MCF 10A (cell line): Measurements from ENCODE around the gene BCL2L12. TPM values are rescaled to one million over a fixed set of nuclear protein-coding genes. Genes with fewer than 3 reads are reported as not detected.

ENCODE experiments used
- BruUV-seq: library from RNA; stranded (reverse); fragments of 400-500 nt; replicated peaks from 2 replicates; lab custom pipeline; 2021; lab: Mats Ljungman, UMichigan
- CTCF ChIA-PET: fragments of 300-600 bp; sonication (Branson Sonifier 250); formaldehyde crosslinking; extraction: SDS; loops from one replicate; lab custom pipeline; 2021; ENCODE audit warnings: antibody characterized with exemption, inconsistent platforms; lab: Yijun Ruan, JAX
- POLR2A ChIA-PET: fragments of 300-600, 350-650 bp; sonication (Branson Sonifier 250); formaldehyde crosslinking; extraction: SDS; loops from one replicate; lab custom pipeline; 2020; ENCODE audit warnings: antibody characterized with exemption, inconsistent platforms; lab: Yijun Ruan, JAX
- DNase-seq: peaks from one replicate; pipeline ENCODE4 v3.0.0-alpha.2; 2018; ENCODE audit not compliant: unreplicated experiment
- H3K27ac Mint-ChIP-seq: one replicate; pipeline ENCODE4 v1.8.0; 2022; ENCODE audit warnings: mild to moderate bottlenecking, low read depth, mixed read lengths; ENCODE audit not compliant: unreplicated experiment
- H3K27me3 Mint-ChIP-seq: one replicate; pipeline ENCODE4 v1.8.0; 2022; ENCODE audit warnings: mixed read lengths; ENCODE audit not compliant: insufficient read depth, unreplicated experiment
- H3K36me3 Mint-ChIP-seq: one replicate; pipeline ENCODE4 v1.8.0; 2022; ENCODE audit warnings: mild to moderate bottlenecking, moderate library complexity, mixed read lengths; ENCODE audit not compliant: insufficient read depth, unreplicated experiment
- H3K4me1 Mint-ChIP-seq: one replicate; pipeline ENCODE4 v1.8.0; 2022; ENCODE audit warnings: mixed read lengths; ENCODE audit not compliant: insufficient read depth, unreplicated experiment
- H3K4me3 Mint-ChIP-seq: one replicate; pipeline ENCODE4 v1.8.0; 2022; ENCODE audit warnings: mild to moderate bottlenecking, moderate library complexity, mixed read lengths; ENCODE audit not compliant: unreplicated experiment
- H3K9me3 Mint-ChIP-seq: one replicate; pipeline ENCODE4 v1.8.0; 2022; ENCODE audit warnings: mixed read lengths; ENCODE audit not compliant: unreplicated experiment
- intact Hi-C: fragments of 100-400 bp; cut with micrococcal nuclease; formaldehyde crosslinking; loops from 2 replicates; pipeline ENCODE4 v1.14.1; 2022
- total RNA-seq: library from RNA; stranded (reverse); gene quantifications from 2 replicates; pipeline ENCODE4 v1.2.3, GENCODE V29; 2022
- TF ChIP-seq, protein P1 (sequence below): fragments of 200-600 bp; IDR thresholded peaks from one replicate; pipeline ENCODE4 v1.8.0; 2022; ENCODE audit warnings: antibody characterized with exemption, mild to moderate bottlenecking; ENCODE audit not compliant: unreplicated experiment

Gene BCL2L12
- total RNA-seq, 1 experiment from 2014 or later = 36.0 TPM

DNA sequence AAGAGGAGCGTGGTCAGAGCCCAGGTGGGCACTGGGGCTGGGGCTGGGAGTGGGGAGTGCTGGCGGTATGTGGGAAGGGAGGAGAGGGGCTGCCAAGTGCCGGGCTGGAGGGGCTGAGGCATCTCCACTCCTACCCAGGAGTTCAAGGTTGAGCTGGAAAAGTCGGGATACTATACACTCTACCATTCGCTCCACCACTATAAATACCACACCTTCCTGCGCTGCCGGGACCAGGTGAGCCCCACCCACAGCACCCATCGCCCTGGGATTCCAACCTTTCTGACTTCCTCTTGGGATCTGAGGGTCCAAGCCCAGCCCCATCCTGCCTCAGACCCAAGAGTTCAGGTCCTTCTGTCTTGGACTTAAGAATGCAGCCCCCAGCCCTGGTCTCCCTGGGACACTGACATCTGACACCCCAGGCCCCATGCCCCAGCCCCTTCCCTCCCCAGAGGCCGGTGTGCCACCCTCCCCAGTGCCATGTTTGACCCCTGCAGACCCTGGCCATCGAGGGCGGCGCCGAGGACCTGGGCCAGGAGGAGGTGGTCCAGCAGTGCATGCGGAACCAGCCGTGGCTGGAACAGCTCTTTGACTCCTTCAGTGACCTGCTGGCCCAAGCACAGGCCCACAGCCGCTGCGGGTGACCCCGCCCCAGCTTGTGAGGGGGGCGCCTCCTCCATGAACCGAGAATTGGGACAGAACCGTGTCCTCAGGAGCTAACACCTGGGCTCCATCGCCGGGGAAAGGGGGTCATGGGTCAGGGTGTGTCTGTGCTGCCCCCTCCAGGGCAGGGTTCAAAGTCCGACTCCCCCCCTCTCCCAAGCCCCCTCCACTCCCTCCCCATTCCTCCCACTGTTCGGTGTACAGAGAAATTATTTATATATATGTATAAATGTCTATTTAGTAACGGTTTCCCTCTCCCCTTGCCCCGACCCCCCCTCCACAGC is 40.5 kb upstream of the BCL2L12 start:
- no peaks in the 10 kb centered on the region for H3K4me1 Mint-ChIP-seq
- POLR2A ChIA-PET = interaction anchor here (0.6 kb wide), 1 partner anchor 44 kb away, joined by 3 read pairs; the partner anchor contains the start of gene PRRG2
- peaks cover 61% of the 10 kb centered on the region for H3K36me3 Mint-ChIP-seq
- no peaks in the 10 kb centered on the region for H3K9me3 Mint-ChIP-seq
- intact Hi-C loops = no loop called here
- CTCF ChIA-PET = no interaction called here
- no peaks in the 10 kb centered on the region for H3K27me3 Mint-ChIP-seq
- H3K27ac Mint-ChIP-seq = no peak overlapping the region
- BruUV-seq = no TSS peak
- DNase-seq = no peak
- TF ChIP-seq, protein P1, sequence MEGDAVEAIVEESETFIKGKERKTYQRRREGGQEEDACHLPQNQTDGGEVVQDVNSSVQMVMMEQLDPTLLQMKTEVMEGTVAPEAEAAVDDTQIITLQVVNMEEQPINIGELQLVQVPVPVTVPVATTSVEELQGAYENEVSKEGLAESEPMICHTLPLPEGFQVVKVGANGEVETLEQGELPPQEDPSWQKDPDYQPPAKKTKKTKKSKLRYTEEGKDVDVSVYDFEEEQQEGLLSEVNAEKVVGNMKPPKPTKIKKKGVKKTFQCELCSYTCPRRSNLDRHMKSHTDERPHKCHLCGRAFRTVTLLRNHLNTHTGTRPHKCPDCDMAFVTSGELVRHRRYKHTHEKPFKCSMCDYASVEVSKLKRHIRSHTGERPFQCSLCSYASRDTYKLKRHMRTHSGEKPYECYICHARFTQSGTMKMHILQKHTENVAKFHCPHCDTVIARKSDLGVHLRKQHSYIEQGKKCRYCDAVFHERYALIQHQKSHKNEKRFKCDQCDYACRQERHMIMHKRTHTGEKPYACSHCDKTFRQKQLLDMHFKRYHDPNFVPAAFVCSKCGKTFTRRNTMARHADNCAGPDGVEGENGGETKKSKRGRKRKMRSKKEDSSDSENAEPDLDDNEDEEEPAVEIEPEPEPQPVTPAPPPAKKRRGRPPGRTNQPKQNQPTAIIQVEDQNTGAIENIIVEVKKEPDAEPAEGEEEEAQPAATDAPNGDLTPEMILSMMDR = no peak
- no peak overlapping the region for H3K4me3 Mint-ChIP-seq

GRCh38 chr19:49626226-49626625 is 39.5 kb upstream of the BCL2L12 start:
- peaks cover 57% of the 10 kb centered on the region for H3K36me3 Mint-ChIP-seq
- no peak overlapping the region for H3K27ac Mint-ChIP-seq
- no peaks in the 10 kb centered on the region for H3K27me3 Mint-ChIP-seq
- intact Hi-C loops = no loop called here
- H3K9me3 Mint-ChIP-seq = no peaks in the 10 kb centered on the region
- no peaks in the 10 kb centered on the region for H3K4me1 Mint-ChIP-seq
- H3K4me3 Mint-ChIP-seq = no peak overlapping the region
- TF ChIP-seq, protein P1 = no peak
- CTCF ChIA-PET = no interaction called here
- BruUV-seq = no TSS peak
- DNase-seq = no peak
- POLR2A ChIA-PET = no interaction called here

GRCh38 chr19:49629659-49630058 is 36.1 kb upstream of the BCL2L12 start:
- H3K27ac Mint-ChIP-seq = no peak overlapping the region
- peaks cover 53% of the 10 kb centered on the region for H3K36me3 Mint-ChIP-seq
- H3K27me3 Mint-ChIP-seq = no peaks in the 10 kb centered on the region
- no peaks in the 10 kb centered on the region for H3K9me3 Mint-ChIP-seq
- ChIA-PET CTCF (interaction anchor here (0.6 kb wide), 1 partner anchor 91 kb away, joined by 5 read pairs; no protein-coding TSS in a partner anchor), POLR2A (interaction anchor here (1.3 to 4.2 kb wide), 3 partner anchors 11 to 38 kb away, joined by 3 to 29 read pairs (median 5); partner anchors contain the start of genes RRAS and SCAF1)
- BruUV-seq = no TSS peak
- H3K4me1 Mint-ChIP-seq = no peaks in the 10 kb centered on the region
- TF ChIP-seq, protein P1 = no peak
- H3K4me3 Mint-ChIP-seq = no peak overlapping the region
- intact Hi-C loops = no loop called here
- DNase-seq = no peak

GRCh38 chr19:49631014-49631588 is 34.6 kb upstream of the BCL2L12 start:
- TF ChIP-seq, protein P1 = no peak
- Mint-ChIP-seq H3K4me1 (no peaks in the 10 kb centered on the region), H3K36me3 (peaks cover 52% of the 10 kb centered on the region), H3K4me3 (no peak overlapping the region), H3K27me3 (no peaks in the 10 kb centered on the region), H3K27ac (no peak overlapping the region), H3K9me3 (no peaks in the 10 kb centered on the region)
- ChIA-PET POLR2A (interaction anchor here (1.2 to 4.2 kb wide), 3 partner anchors 10 to 39 kb away, joined by 3 to 29 read pairs (median 4); partner anchors contain the start of genes RRAS and SCAF1), CTCF (interaction anchor here (0.7 kb wide), 1 partner anchor 61 kb away, joined by 3 read pairs; no protein-coding TSS in a partner anchor)
- intact Hi-C loops = no loop called here
- no peak for DNase-seq
- TSS peak; percentile 18 for BruUV-seq
